Mesangial cell (primary cell): ENCODE measurements around the gene SLC6A16. TPM values are rescaled to one million over a fixed set of nuclear protein-coding genes. Genes with fewer than 3 reads are reported as not detected.

Experiments used
- total RNA-seq: library from RNA; depleted of rRNA; stranded (reverse); fragments of >200 nt; gene quantifications from 2 replicates; pipeline ENCODE4 v1.2.3, GENCODE V29; 2015

SLC6A16 gene
- total RNA-seq, result under 0.01 and 0.13 TPM in 2 replicates

GRCh38 chr19:49324801-49325576 is at the start of gene SLC6A16:
Gene SLC6A16 (minus strand): TSS chr19:49325191. CDS start chr19:49311347, 13,844 bp downstream.

GRCh38 chr19:49363268-49364082 is 38.5 kb upstream of the SLC6A16 start, which contains the start of gene DKKL1:
Gene DKKL1 (plus strand): TSS chr19:49363877. CDS start chr19:49363999, 122 bp downstream.

GRCh38 chr19:49362048-49362928 is 37.3 kb upstream of the SLC6A16 start, which contains the start of gene TEAD2:
Gene TEAD2 (minus strand): TSS chr19:49362416. CDS start chr19:49360075, 2,341 bp downstream.

GRCh38 chr19:49335071-49335783 is 10.2 kb upstream of the SLC6A16 start, which contains the start of gene CD37:
Gene CD37 (plus strand): TSS chr19:49335406. CDS start chr19:49335541, 135 bp downstream.

Other genes with a start within 250 kb of the SLC6A16 start
- gene SNRNP70, start 239.7 kb downstream of the SLC6A16 start, total RNA-seq, result 155 and 218 TPM in 2 replicates
- 6.4 and 8.9 TPM in 2 replicates for gene LIN7B, start 210.8 kb downstream of the SLC6A16 start, total RNA-seq
- 3.7 and 6.0 TPM in 2 replicates for gene C19orf73, start 206.0 kb downstream of the SLC6A16 start, total RNA-seq
- gene PPFIA3, start 205.6 kb downstream of the SLC6A16 start, total RNA-seq, result 2.4 and 2.7 TPM in 2 replicates
- not detected in 2 replicates for gene HRC, start 169.8 kb downstream of the SLC6A16 start, total RNA-seq
- gene TRPM4, start 167.4 kb downstream of the SLC6A16 start, total RNA-seq, result 7.7 and 13.8 TPM in 2 replicates
- not detected in 2 replicates for gene CD37, start 10.2 kb upstream of the SLC6A16 start, total RNA-seq
- gene TEAD2, start 37.2 kb upstream of the SLC6A16 start, total RNA-seq, result 56.5 and 59.7 TPM in 2 replicates
- 0.81 and 2.3 TPM in 2 replicates for gene DKKL1, start 38.7 kb upstream of the SLC6A16 start, total RNA-seq
- not detected in 2 replicates for gene KASH5, start 63.1 kb upstream of the SLC6A16 start, total RNA-seq
- not detected in 2 replicates for gene PTH2, start 98.2 kb upstream of the SLC6A16 start, total RNA-seq
- gene GFY, start 100.2 kb upstream of the SLC6A16 start, total RNA-seq, result not detected in 2 replicates
- gene SLC17A7, start 116.3 kb upstream of the SLC6A16 start, total RNA-seq, result under 0.01 TPM in 2 replicates
- gene PIH1D1, start 126.6 kb upstream of the SLC6A16 start, total RNA-seq, result 97.8 and 107 TPM in 2 replicates
- 37.5 and 43.7 TPM in 2 replicates for gene ALDH16A1, start 128.0 kb upstream of the SLC6A16 start, total RNA-seq
- 0.81 and 5.7 TPM in 2 replicates for gene FLT3LG, start 149.0 kb upstream of the SLC6A16 start, total RNA-seq
- gene RPL13A, start 162.4 kb upstream of the SLC6A16 start, total RNA-seq, result 3,557 and 5,004 TPM in 2 replicates
- 3,157 and 4,504 TPM in 2 replicates for gene RPS11, start 171.2 kb upstream of the SLC6A16 start, total RNA-seq
- gene FCGRT, start 187.5 kb upstream of the SLC6A16 start, total RNA-seq, result 36.2 and 124 TPM in 2 replicates
- 88.3 and 94.6 TPM in 2 replicates for gene RCN3, start 202.8 kb upstream of the SLC6A16 start, total RNA-seq